A549 (cell line): Measurements from ENCODE around the gene FADS3. TPM values are rescaled to one million over a fixed set of nuclear protein-coding genes. Genes with fewer than 3 reads are reported as not detected.

Source experiments
- ATAC-seq, 2 experiments: fragments of 200-7000 bp in 1 of 2; fragments of >200 bp in 1 of 2; cut with Nextera tagmentation in 1 of 2; cut with Tn5 transposase in 1 of 2; 3 replicates each; pipeline versions ENCODE4 v1.8.0 to v1.9.1; 2018 to 2020; ENCODE audit warnings: mild to moderate bottlenecking in 1 of 2, moderate library complexity in 1 of 2
- CTCF ChIA-PET: fragments of 300-600 bp; sonication (Branson Sonifier 250); formaldehyde crosslinking; extraction: SDS; loops from one replicate; lab custom pipeline; 2021; ENCODE audit warnings: antibody characterized with exemption, inconsistent platforms; lab: Yijun Ruan, JAX
- POLR2A ChIA-PET: fragments of 350-600 bp; formaldehyde crosslinking; extraction: SDS; loops from one replicate; lab custom pipeline; 2021; ENCODE audit warnings: antibody characterized with exemption, inconsistent platforms; lab: Yijun Ruan, JAX
- DNase-seq, 2 experiments: peaks; one replicate each; pipeline versions ENCODE4 v3.0.0 to v3.0.0-alpha.2; 2011 to 2016; ENCODE audit warnings: low read depth in 1 of 2, low spot score in 1 of 2
- FAIRE-seq: peaks from 2 replicates; lab custom pipeline; 2011; peaks lifted over from hg19 to GRCh38; lab: Jason Lieb, UNC
- H3K27ac ChIP-seq, 2 experiments: fragments of >200 bp; sonication (Bioruptor Twin); formaldehyde crosslinking; 3 replicates each; pipeline ENCODE4 v1.5.1; 2016 to 2017
- H3K4me1 ChIP-seq: fragments of >200 bp; sonication (Bioruptor Twin); formaldehyde crosslinking; 3 replicates; pipeline ENCODE4 v1.6.1; 2016
- H3K4me2 ChIP-seq: fragments of >200 bp; sonication (Bioruptor Twin); formaldehyde crosslinking; 3 replicates; pipeline ENCODE4 v1.6.1; 2016
- H3K4me3 ChIP-seq: fragments of >200 bp; sonication (Bioruptor Twin); formaldehyde crosslinking; 3 replicates; pipeline ENCODE4 v1.5.1; 2016
- H3K9me3 ChIP-seq: fragments of >200 bp; sonication (Bioruptor Twin); formaldehyde crosslinking; 3 replicates; pipeline ENCODE4 v1.6.1; 2016
- CHD4 ChIP-seq: fragments of 200-600 bp; sonication (generic); IDR thresholded peaks from 2 replicates; pipeline ENCODE4 v1.6.1; 2016; ENCODE audit warnings: antibody characterized with exemption, mild to moderate bottlenecking, borderline replicate concordance
- EHF ChIP-seq: fragments of 250-450 bp; sonication (Bioruptor Pico); IDR thresholded peaks from 2 replicates; pipeline ENCODE4 v1.5.0; 2020; ENCODE audit warnings: mild to moderate bottlenecking
- FOSB ChIP-seq: fragments of 250-450 bp; sonication (Bioruptor Pico); IDR thresholded peaks from 2 replicates; pipeline ENCODE4 v1.5.0; 2020; ENCODE audit warnings: mild to moderate bottlenecking, moderate library complexity
- FOSL2 ChIP-seq, 2 experiments: fragments of 450-650 bp in 1 of 2; fragments of >200 bp in 1 of 2; sonication (Bioruptor Twin) in 1 of 2; formaldehyde crosslinking; IDR thresholded peaks; 2 replicates each; pipeline versions ENCODE4 v1.5.0 to v1.6.1; 2016 to 2020; ENCODE audit warnings: mild to moderate bottlenecking in 1 of 2, moderate library complexity in 1 of 2
- GATA3 ChIP-seq: IDR thresholded peaks from 2 replicates; pipeline ENCODE4 v1.6.1; 2012; ENCODE audit warnings: borderline replicate concordance
- HDAC2 ChIP-seq: fragments of 200-600 bp; sonication (generic); IDR thresholded peaks from 2 replicates; pipeline ENCODE4 v1.6.1; 2016
- HEYL ChIP-seq: fragments of 250-450 bp; sonication (Bioruptor Pico); IDR thresholded peaks from 2 replicates; pipeline ENCODE4 v1.8.0; 2021; ENCODE audit warnings: mild to moderate bottlenecking, moderate library complexity
- HOXB13 ChIP-seq: fragments of 250-450 bp; sonication (Bioruptor Pico); IDR thresholded peaks from 2 replicates; pipeline ENCODE4 v1.5.0; 2020; ENCODE audit warnings: low read depth, mild to moderate bottlenecking, moderate library complexity
- KDM5A ChIP-seq: fragments of 200-600 bp; sonication (generic); IDR thresholded peaks from 2 replicates; pipeline ENCODE4 v1.6.1; 2016; ENCODE audit warnings: antibody characterized with exemption, mild to moderate bottlenecking
- MAZ ChIP-seq: fragments of 150-350 bp; IDR thresholded peaks from 2 replicates; pipeline ENCODE4 v1.6.1; 2014; ENCODE audit warnings: antibody characterized with exemption, low read depth, low read length, borderline replicate concordance
- MYC ChIP-seq: IDR thresholded peaks from 2 replicates; pipeline ENCODE4 v1.6.1; 2012; ENCODE audit warnings: mild to moderate bottlenecking, inconsistent platforms, low read length, improper control_type of control experiment, borderline replicate concordance
- NPAS2 ChIP-seq: fragments of 250-450 bp; sonication (Bioruptor Pico); IDR thresholded peaks from 2 replicates; pipeline ENCODE4 v1.8.0; 2022; ENCODE audit warnings: mild to moderate bottlenecking, moderate library complexity, borderline replicate concordance
- PBX3 ChIP-seq: IDR thresholded peaks from 2 replicates; pipeline ENCODE4 v1.6.1; 2012
- POLR2AphosphoS2 ChIP-seq: conservative IDR thresholded peaks from 2 replicates; pipeline ENCODE4 v1.6.1; 2012; ENCODE audit warnings: low read length, improper control_type of control experiment, inconsistent platforms
- RAD21 ChIP-seq, 2 experiments: fragments of >200 bp in 1 of 2; sonication (Bioruptor Twin) in 1 of 2; formaldehyde crosslinking in 1 of 2; IDR thresholded peaks in 1 of 2; conservative IDR thresholded peaks in 1 of 2; 2 replicates in 1 of 2; 3 replicates in 1 of 2; pipeline ENCODE4 v1.6.1; 2012 to 2018; ENCODE audit warnings: inconsistent platforms in 1 of 2
- RCOR1 ChIP-seq: fragments of 150-350 bp; IDR thresholded peaks from 2 replicates; pipeline ENCODE4 v1.6.1; 2014; ENCODE audit warnings: antibody characterized with exemption, low read length, low read depth
- REST ChIP-seq: fragments of 200-600 bp; sonication (generic); IDR thresholded peaks from 2 replicates; pipeline ENCODE4 v1.6.1; 2016; ENCODE audit warnings: antibody characterized with exemption, mild to moderate bottlenecking, moderate library complexity
- RNF2 ChIP-seq: fragments of 200-600 bp; sonication (generic); IDR thresholded peaks from 2 replicates; pipeline ENCODE4 v1.6.1; 2016; ENCODE audit warnings: low read depth, mild to moderate bottlenecking, antibody characterized with exemption, moderate library complexity, borderline replicate concordance
- SREBF2 ChIP-seq: fragments of 450-650 bp; IDR thresholded peaks from 2 replicates; pipeline ENCODE4 v1.6.1; 2014; ENCODE audit warnings: mild to moderate bottlenecking, moderate library complexity
- TFCP2L1 ChIP-seq: fragments of 250-450 bp; sonication (Bioruptor Pico); IDR thresholded peaks from 2 replicates; pipeline ENCODE4 v1.5.0; 2021; ENCODE audit warnings: mild to moderate bottlenecking
- USF2 ChIP-seq: fragments of 450-650 bp; IDR thresholded peaks from 2 replicates; pipeline ENCODE4 v1.6.1; 2014; ENCODE audit warnings: antibody characterized with exemption
- ZC3H11A ChIP-seq: fragments of 450-650 bp; IDR thresholded peaks from 2 replicates; pipeline ENCODE4 v1.6.1; 2014; ENCODE audit warnings: antibody characterized with exemption, mild to moderate bottlenecking
- ZNF302 ChIP-seq: fragments of 250-450 bp; sonication (Bioruptor Pico); IDR thresholded peaks from 2 replicates; pipeline ENCODE4 v1.9.0; 2021; ENCODE audit warnings: inconsistent platforms, mild to moderate bottlenecking, moderate library complexity
- WGBS: methylation state at CpG from one replicate; pipeline ENCODE4 v1.1.6; 2017; ENCODE audit errors: missing lambda C conversion rate; 5-methylcytosine and 5-hydroxymethylcytosine counted together
- polyA plus RNA-seq, 4 experiments: library from polyadenylated mRNA; depleted of rRNA in 3 of 4; stranded (reverse); fragments of >200 nt; fragmentation: RNase III in 1 of 4; extraction: RNeasy Plus Mini Kit Qiagen cat#74134 plus additional on column Dnase treatment in 1 of 4; gene quantifications; 2 replicates in 3 of 4; 3 replicates in 1 of 4; pipeline ENCODE4 v1.2.3, GENCODE V29; 2011 to 2017
- TF ChIP-seq, protein P1 (sequence below): fragments of 150-350 bp; IDR thresholded peaks from 2 replicates; pipeline ENCODE4 v1.6.1; 2014; ENCODE audit warnings: low read depth, mild to moderate bottlenecking, low read length

The FADS3 gene
- polyA plus RNA-seq, 2 of the 4 experiments (the other 2 are of a cell fraction) = 17.5 to 36.3 TPM

- ATAC-seq (peak in 1 of 2 experiments; percentile 34; a peak in 2 of 6 replicates), FAIRE-seq (no peak), DNase-seq (no peak)
- Histone ChIP-seq H3K4me3 (no peak overlapping the region), H3K27ac (no peak overlapping the region), H3K9me3 (no peaks in the 10 kb centered on the region), H3K4me1 (no peaks in the 10 kb centered on the region), H3K4me2 (no peak overlapping the region)
- CTCF ChIA-PET = interaction anchor here (1.0 to 1.8 kb wide), 5 partner anchors 19 to 260 kb away, joined by 3 to 6 read pairs (median 5); no protein-coding TSS in a partner anchor
- POLR2A ChIA-PET = no interaction called here
- TF ChIP-seq RNF2 = no peak
- TF ChIP-seq USF2 = no peak
- TF ChIP-seq FOSB = no peak
- no peak for TF ChIP-seq CHD4
- TF ChIP-seq ZNF302 (CRISPR knock-in tag) = no peak
- TF ChIP-seq ZC3H11A = no peak
- 95% methylated on average over 18 of the region's 18 CpGs for WGBS
Observed at GRCh38 chr11:61847914-61848581, 43.3 kb downstream of the FADS3 start.

DNA sequence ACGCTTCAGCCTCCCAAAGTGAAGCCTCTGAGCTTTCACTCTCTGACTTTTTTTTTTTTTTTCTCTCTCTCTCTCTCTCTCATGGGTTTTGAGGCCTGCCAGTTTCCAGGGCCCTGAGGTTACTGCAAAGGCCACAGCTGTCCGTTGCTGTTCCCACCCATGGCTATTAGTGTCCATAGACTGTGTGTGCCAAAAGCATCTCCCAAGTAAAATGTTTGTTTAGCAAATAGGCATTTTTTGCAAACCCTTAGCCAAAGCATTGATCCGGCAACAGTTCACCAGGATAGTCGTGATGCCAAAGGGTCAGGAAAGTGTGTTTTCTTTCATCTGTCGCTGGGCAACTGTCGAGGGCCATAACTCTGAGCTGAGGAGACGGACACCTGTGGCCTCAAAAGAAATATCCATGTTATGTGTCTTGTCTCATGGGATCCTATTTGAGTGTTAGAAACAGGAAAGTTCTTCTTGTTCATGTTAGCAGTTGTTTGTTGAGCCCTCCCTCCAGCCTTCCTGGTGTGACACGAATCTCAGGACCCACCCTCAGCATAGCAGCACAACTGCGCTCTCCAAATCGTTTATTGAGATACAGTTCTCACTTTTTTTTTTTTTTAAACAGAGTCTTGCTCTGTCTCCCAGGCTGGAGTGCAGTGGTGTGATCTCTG lies 44.9 kb downstream of the FADS3 start:
- H3K4me1 ChIP-seq = no peaks in the 10 kb centered on the region
- H3K9me3 ChIP-seq = no peaks in the 10 kb centered on the region
- 96% methylated on average over 10 of the region's 10 CpGs for WGBS
- no peak overlapping the region for H3K27ac ChIP-seq
- no peak overlapping the region for H3K4me2 ChIP-seq
- CTCF ChIA-PET = interaction anchor here (0.8 to 1.9 kb wide), 6 partner anchors 15 to 261 kb away, joined by 3 to 7 read pairs (median 3); no protein-coding TSS in a partner anchor
- POLR2A ChIA-PET = no interaction called here
- no peak overlapping the region for H3K4me3 ChIP-seq
- FAIRE-seq = no peak
- DNase-seq = no peak
- ATAC-seq = no peak
- TF ChIP-seq TFCP2L1 (CRISPR knock-in tag) (no peak), HDAC2 (no peak), SREBF2 (no peak)

GRCh38 chr11:61844909-61845565 lies 46.3 kb downstream of the FADS3 start:
- DNase-seq (no peak), ATAC-seq (peak in 1 of 2 experiments; percentile 50; a peak in 2 of 6 replicates), FAIRE-seq (no peak)
- no peaks in the 10 kb centered on the region for H3K9me3 ChIP-seq
- no peak overlapping the region for H3K4me3 ChIP-seq
- H3K27ac ChIP-seq = no peak overlapping the region
- POLR2A ChIA-PET = no interaction called here
- 89% methylated on average over 13 of the region's 16 CpGs for WGBS
- no peak overlapping the region for H3K4me2 ChIP-seq
- no peaks in the 10 kb centered on the region for H3K4me1 ChIP-seq
- TF ChIP-seq KDM5A (no peak), HEYL (CRISPR knock-in tag) (no peak), GATA3 (no peak), RAD21 (conservative IDR thresholded peaks at IDR 0.05 in 1 of 2, IDR thresholded peaks at IDR 0.05 in 1 of 2) (no peak), RCOR1 (no peak), EHF (no peak), PBX3 (no peak), MYC (no peak), MAZ (no peak), REST (no peak), NPAS2 (CRISPR knock-in tag) (no peak), HOXB13 (no peak), POLR2AphosphoS2 (no peak), FOSL2 (IDR thresholded peaks at IDR 0.05) (no peak), FOSL2 (CRISPR knock-in tag; IDR thresholded peaks at IDR 0.05) (no peak)
- TF ChIP-seq, protein P1, sequence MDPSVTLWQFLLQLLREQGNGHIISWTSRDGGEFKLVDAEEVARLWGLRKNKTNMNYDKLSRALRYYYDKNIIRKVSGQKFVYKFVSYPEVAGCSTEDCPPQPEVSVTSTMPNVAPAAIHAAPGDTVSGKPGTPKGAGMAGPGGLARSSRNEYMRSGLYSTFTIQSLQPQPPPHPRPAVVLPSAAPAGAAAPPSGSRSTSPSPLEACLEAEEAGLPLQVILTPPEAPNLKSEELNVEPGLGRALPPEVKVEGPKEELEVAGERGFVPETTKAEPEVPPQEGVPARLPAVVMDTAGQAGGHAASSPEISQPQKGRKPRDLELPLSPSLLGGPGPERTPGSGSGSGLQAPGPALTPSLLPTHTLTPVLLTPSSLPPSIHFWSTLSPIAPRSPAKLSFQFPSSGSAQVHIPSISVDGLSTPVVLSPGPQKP = no peak
- CTCF ChIA-PET = interaction anchor here (0.8 to 1.9 kb wide), 8 partner anchors 9 to 263 kb away, joined by 3 to 8 read pairs (median 4); no protein-coding TSS in a partner anchor
